Panc1 (cell line): ENCODE results near the gene ATF7. TPM values are rescaled to one million over a fixed set of nuclear protein-coding genes. Genes with fewer than 3 reads are reported as not detected.

Source experiments
- ATAC-seq: fragments of 200-7000 bp; cut with Tn5 transposase; 2 replicates; pipeline ENCODE4 v1.9.1; 2020; ENCODE audit warnings: mild to moderate bottlenecking, moderate library complexity
- BruUV-seq: library from RNA; stranded (reverse); fragments of 400-500 nt; replicated peaks from 2 replicates; lab custom pipeline; 2021; lab: Mats Ljungman, UMichigan
- CTCF ChIA-PET: fragments of 300-600 bp; sonication (Branson Sonifier 250); formaldehyde crosslinking; loops from one replicate; lab custom pipeline; 2022; ENCODE audit warnings: antibody characterized with exemption; lab: Charles Lee
- POLR2A ChIA-PET: fragments of 300-600 bp; sonication (Branson Sonifier 250); formaldehyde crosslinking; loops from one replicate; lab custom pipeline; 2022; ENCODE audit warnings: antibody characterized with exemption; lab: Charles Lee
- DNase-seq: peaks from one replicate; pipeline ENCODE4 v3.0.0-alpha.2; 2010; ENCODE audit warnings: low read depth, low spot score
- H3K27ac ChIP-seq: 2 replicates; pipeline ENCODE4 v1.5.1; 2011; ENCODE audit warnings: mild to moderate bottlenecking, low read length, inconsistent platforms
- H3K27me3 ChIP-seq: fragments of 200-500 bp; sonication (Bioruptor generic); 2 replicates; pipeline ENCODE4 v1.6.0; 2014; ENCODE audit warnings: low read length, inconsistent platforms; ENCODE audit not compliant: control insufficient read depth, insufficient read depth
- H3K36me3 ChIP-seq: fragments of 200-500 bp; sonication (Bioruptor generic); 2 replicates; pipeline ENCODE4 v1.5.1; 2014; ENCODE audit warnings: inconsistent platforms, mild to moderate bottlenecking, low read length, moderate library complexity; ENCODE audit not compliant: control insufficient read depth, insufficient read depth
- H3K4me1 ChIP-seq: 2 replicates; pipeline ENCODE4 v1.5.1; 2011; ENCODE audit warnings: inconsistent platforms, mild to moderate bottlenecking, low read length, moderate library complexity; ENCODE audit not compliant: control insufficient read depth, insufficient read depth
- H3K4me3 ChIP-seq, 2 experiments: 2 replicates each; pipeline ENCODE4 v1.5.1; 2011 to 2012; ENCODE audit warnings: low read depth in 2 of 2, low read length in 2 of 2, mild to moderate bottlenecking in 2 of 2, inconsistent platforms in 1 of 2, moderate library complexity in 1 of 2
- H3K9me3 ChIP-seq: fragments of 200-500 bp; sonication (Bioruptor generic); 2 replicates; pipeline ENCODE4 v1.5.1; 2014; ENCODE audit warnings: low read depth, mild to moderate bottlenecking, inconsistent platforms, low read length, moderate library complexity; ENCODE audit not compliant: control insufficient read depth, insufficient read depth
- CTCF ChIP-seq: fragments of 450-650 bp; IDR thresholded peaks from 2 replicates; pipeline ENCODE4 v1.5.1; 2017; ENCODE audit warnings: mild to moderate bottlenecking
- POLR2AphosphoS5 ChIP-seq: IDR thresholded peaks from 2 replicates; pipeline ENCODE4 v1.6.1; 2012; ENCODE audit warnings: mild to moderate bottlenecking, low read depth, low read length, moderate library complexity
- REST ChIP-seq, 2 experiments: IDR thresholded peaks; 2 replicates each; pipeline ENCODE4 v1.6.1; 2011 to 2012; ENCODE audit warnings: low read depth in 2 of 2, control low read depth in 1 of 2, low read length in 1 of 2, mild to moderate bottlenecking in 1 of 2, moderate library complexity in 1 of 2; ENCODE audit not compliant: insufficient read depth in 1 of 2
- SIN3A ChIP-seq: IDR thresholded peaks from 2 replicates; pipeline ENCODE4 v1.6.1; 2012; ENCODE audit warnings: low read depth, mild to moderate bottlenecking, low read length, moderate library complexity, borderline replicate concordance; ENCODE audit not compliant: insufficient read depth
- TCF7L2 ChIP-seq: IDR thresholded peaks from 2 replicates; pipeline ENCODE4 v1.6.1; 2011; ENCODE audit warnings: mild to moderate bottlenecking, low read depth, low read length, inconsistent platforms
- in situ Hi-C: cut with HindIII; loops from 2 replicates; pipeline ENCODE4 v1.10.0; 2016; ENCODE audit warnings: low sequenced_read_pairs, low pct_unique_long_range_greater_than_20kb
- intact Hi-C: fragments of 100-400 bp; cut with micrococcal nuclease; formaldehyde crosslinking; loops from one replicate; pipeline ENCODE4 v1.10.0; 2022; ENCODE audit not compliant: unreplicated experiment
- total RNA-seq: library from RNA; stranded (reverse); gene quantifications from one replicate; pipeline ENCODE4 v1.2.1, GENCODE V29; 2021; ENCODE audit not compliant: unreplicated experiment

The ATF7 gene
- total RNA-seq, 1 experiment from 2014 or later, result 29.5 TPM

- no TSS peak for BruUV-seq
- ChIA-PET CTCF (interaction anchor here (1.3 kb wide), 1 partner anchor 81 kb away, joined by 3 read pairs; no protein-coding TSS in a partner anchor), POLR2A (interaction anchor here (0.7 to 0.9 kb wide), 2 partner anchors 10 to 16 kb away, joined by 5 to 8 read pairs; no protein-coding TSS in a partner anchor)
- Histone ChIP-seq H3K4me3 (peak overlapping the region; percentile 78 to 96), H3K36me3 (peaks cover 2% of the 10 kb centered on the region; the same call in 1 of the 2 replicates), H3K9me3 (no peaks in the 10 kb centered on the region), H3K27ac (peak overlapping the region; percentile 99), H3K4me1 (peaks cover 28% of the 10 kb centered on the region), H3K27me3 (no peaks in the 10 kb centered on the region)
- 0 out of 4 replicates have a peak, but pooled peaks of 1 of the 2 experiments have one; percentile 12 for TF ChIP-seq REST (IDR thresholded peaks at IDR 0.05; ENCODE audit: insufficient read depth in 1 of 2, low read depth in 2 of 2, low read length in 1 of 2)
- no peak for TF ChIP-seq CTCF
- DNase-seq (no peak), ATAC-seq (no peak)
- in situ Hi-C loops (no loop called here), intact Hi-C loops (no loop called here)
Measured at GRCh38 chr12:53623548-53624385, 2.4 kb downstream of the ATF7 start.

- ATAC-seq, result no peak
- Histone ChIP-seq H3K4me3 (no peak overlapping the region), H3K4me1 (peaks cover 28% of the 10 kb centered on the region), H3K27ac (peak overlapping the region; percentile 25; the same call in 1 of the 2 replicates), H3K27me3 (no peaks in the 10 kb centered on the region), H3K36me3 (peaks cover 2% of the 10 kb centered on the region; the same call in 1 of the 2 replicates), H3K9me3 (no peaks in the 10 kb centered on the region)
- TF ChIP-seq TCF7L2 (no peak), POLR2AphosphoS5 (no peak), CTCF (no peak), REST (IDR thresholded peaks at IDR 0.05; ENCODE audit: insufficient read depth in 1 of 2, low read depth in 2 of 2, low read length in 1 of 2) (no peak), SIN3A (no peak)
- ChIA-PET CTCF (interaction anchor here (1.1 kb wide), 1 partner anchor 53 kb away, joined by 3 read pairs; the partner anchor contains the start of gene ATP5MC2), POLR2A (interaction anchor here (0.6 to 0.7 kb wide), 2 partner anchors 31 to 322 kb away, joined by 3 to 6 read pairs; no protein-coding TSS in a partner anchor)
- in situ Hi-C loops (no loop called here), intact Hi-C loops (no loop called here)
- no TSS peak for BruUV-seq
- no peak for DNase-seq
Measured at GRCh38 chr12:53622724-53623123, 3.5 kb downstream of the ATF7 start.
